MM.1S (cell line): ENCODE measurements around the gene FLRT2.

Experiments
- DNase-seq: peaks from one replicate; pipeline ENCODE4 v3.0.0-alpha.2; 2015
- H2AFZ ChIP-seq: fragments of 300-600 bp; sonication (generic); 2 replicates; pipeline ENCODE4 v1.6.0; 2016; ENCODE audit warnings: antibody characterized with exemption, low read length
- H3F3A ChIP-seq: fragments of 300-600 bp; sonication (generic); 2 replicates; pipeline ENCODE4 v1.6.1; 2016; ENCODE audit warnings: mild to moderate bottlenecking, antibody characterized with exemption, low read length, moderate library complexity, mixed read lengths; ENCODE audit not compliant: insufficient read depth
- H3K27ac ChIP-seq: fragments of 300-600 bp; sonication (generic); 2 replicates; pipeline ENCODE4 v1.5.1; 2016; ENCODE audit warnings: mild to moderate bottlenecking, low read length
- H3K27me3 ChIP-seq: fragments of 300-600 bp; sonication (generic); replicated peaks from 2 replicates; pipeline ENCODE4 v1.6.0; 2016; ENCODE audit warnings: low read length; ENCODE audit not compliant: insufficient read depth
- H3K36me3 ChIP-seq: fragments of 300-600 bp; sonication (generic); replicated peaks from 2 replicates; pipeline ENCODE4 v1.6.1; 2016; ENCODE audit warnings: mild to moderate bottlenecking, low read length, mixed read lengths; ENCODE audit not compliant: insufficient read depth
- H3K4me1 ChIP-seq: fragments of 300-600 bp; sonication (generic); 2 replicates; pipeline ENCODE4 v1.6.1; 2016; ENCODE audit warnings: low read length, mixed read lengths
- H3K4me2 ChIP-seq: fragments of 300-600 bp; sonication (generic); 2 replicates; pipeline ENCODE4 v1.6.0; 2016; ENCODE audit warnings: low read depth, low read length
- H3K4me3 ChIP-seq: fragments of 300-600 bp; sonication (generic); 2 replicates; pipeline ENCODE4 v1.5.1; 2016; ENCODE audit warnings: low read length, mixed read lengths
- H3K79me2 ChIP-seq: fragments of 300-600 bp; sonication (generic); 2 replicates; pipeline ENCODE4 v1.6.1; 2016; ENCODE audit warnings: mixed run types, low read length, mixed read lengths
- H3K9ac ChIP-seq: fragments of 300-600 bp; sonication (generic); 2 replicates; pipeline ENCODE4 v1.6.1; 2016; ENCODE audit warnings: low read length, mixed read lengths
- H3K9me2 ChIP-seq: fragments of 300-600 bp; sonication (generic); replicated peaks from 2 replicates; pipeline ENCODE4 v1.6.1; 2016; ENCODE audit warnings: mild to moderate bottlenecking, low read length, mixed read lengths; ENCODE audit not compliant: insufficient read depth
- H3K9me3 ChIP-seq: fragments of 300-600 bp; sonication (generic); replicated peaks from 2 replicates; pipeline ENCODE4 v1.6.1; 2016; ENCODE audit warnings: mild to moderate bottlenecking, low read length, mixed read lengths; ENCODE audit not compliant: insufficient read depth
- H4K20me1 ChIP-seq: fragments of 300-600 bp; sonication (generic); 2 replicates; pipeline ENCODE4 v1.6.1; 2016; ENCODE audit warnings: mild to moderate bottlenecking, low read length, moderate library complexity, mixed read lengths; ENCODE audit not compliant: insufficient read depth
- EZH2 ChIP-seq: fragments of 300-600 bp; sonication (generic); optimal IDR thresholded peaks from 2 replicates; pipeline ENCODE3; 2017; ENCODE audit warnings: low read depth, mild to moderate bottlenecking, antibody characterized with exemption, low read length, mixed read lengths
- EZH2phosphoT487 ChIP-seq: fragments of 300-600 bp; sonication (generic); IDR thresholded peaks from 2 replicates; pipeline ENCODE4 v1.6.1; 2018; ENCODE audit warnings: antibody characterized with exemption, low read length
- TF ChIP-seq, protein P1 (sequence below): fragments of 300-600 bp; sonication (generic); IDR thresholded peaks from 2 replicates; pipeline ENCODE4 v1.5.1; 2016; ENCODE audit warnings: antibody characterized with exemption, low read length, mixed read lengths

Gene FLRT2

DNA sequence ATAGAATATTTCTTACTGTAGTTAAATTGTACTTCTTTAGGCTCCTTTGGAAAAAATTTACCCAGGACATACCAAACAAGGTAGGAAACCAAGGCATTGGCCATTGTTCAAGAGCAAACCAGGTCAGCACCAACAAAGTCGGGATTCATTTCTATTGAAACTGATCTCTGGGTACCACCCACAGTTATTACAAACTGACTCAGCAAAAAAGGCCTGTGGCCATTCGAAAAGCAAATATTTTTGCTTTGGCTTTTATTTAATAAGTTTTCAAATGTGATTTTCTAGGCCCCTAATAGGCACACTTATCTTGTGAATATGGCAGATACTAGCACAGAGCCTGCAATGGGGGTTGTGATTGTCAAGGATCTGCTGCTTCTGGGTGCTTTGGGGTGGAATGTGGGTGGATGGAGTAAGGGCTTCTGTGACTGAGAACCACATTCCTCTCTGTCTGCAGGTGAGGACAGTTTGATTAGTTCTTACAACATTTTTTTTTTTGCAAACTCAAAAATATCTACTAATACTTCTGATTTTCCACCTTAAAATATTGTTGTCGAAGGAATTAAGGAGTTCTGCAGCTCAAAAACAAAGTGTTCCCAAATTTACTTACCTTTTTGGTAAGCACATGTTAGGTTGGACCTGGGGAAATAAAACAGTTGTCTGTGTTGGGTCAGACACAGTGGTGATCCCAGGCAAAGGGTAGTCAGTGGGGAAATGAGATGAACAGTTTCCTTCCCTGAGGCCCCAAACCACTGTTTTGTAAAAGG lies 45.1 kb downstream of the FLRT2 start:
- Histone ChIP-seq H3F3A (no peaks in the 10 kb centered on the region), H3K36me3 (no peaks in the 10 kb centered on the region), H3K27me3 (no peaks in the 10 kb centered on the region), H3K4me2 (no peak overlapping the region), H3K4me1 (no peaks in the 10 kb centered on the region), H3K4me3 (no peak overlapping the region), H3K27ac (no peak overlapping the region), H3K79me2 (no peaks in the 10 kb centered on the region), H3K9me3 (no peaks in the 10 kb centered on the region), H3K9ac (no peak overlapping the region), H4K20me1 (no peaks in the 10 kb centered on the region), H2AFZ (no peak overlapping the region), H3K9me2 (no peaks in the 10 kb centered on the region)
- no peak for DNase-seq
- TF ChIP-seq, protein P1, sequence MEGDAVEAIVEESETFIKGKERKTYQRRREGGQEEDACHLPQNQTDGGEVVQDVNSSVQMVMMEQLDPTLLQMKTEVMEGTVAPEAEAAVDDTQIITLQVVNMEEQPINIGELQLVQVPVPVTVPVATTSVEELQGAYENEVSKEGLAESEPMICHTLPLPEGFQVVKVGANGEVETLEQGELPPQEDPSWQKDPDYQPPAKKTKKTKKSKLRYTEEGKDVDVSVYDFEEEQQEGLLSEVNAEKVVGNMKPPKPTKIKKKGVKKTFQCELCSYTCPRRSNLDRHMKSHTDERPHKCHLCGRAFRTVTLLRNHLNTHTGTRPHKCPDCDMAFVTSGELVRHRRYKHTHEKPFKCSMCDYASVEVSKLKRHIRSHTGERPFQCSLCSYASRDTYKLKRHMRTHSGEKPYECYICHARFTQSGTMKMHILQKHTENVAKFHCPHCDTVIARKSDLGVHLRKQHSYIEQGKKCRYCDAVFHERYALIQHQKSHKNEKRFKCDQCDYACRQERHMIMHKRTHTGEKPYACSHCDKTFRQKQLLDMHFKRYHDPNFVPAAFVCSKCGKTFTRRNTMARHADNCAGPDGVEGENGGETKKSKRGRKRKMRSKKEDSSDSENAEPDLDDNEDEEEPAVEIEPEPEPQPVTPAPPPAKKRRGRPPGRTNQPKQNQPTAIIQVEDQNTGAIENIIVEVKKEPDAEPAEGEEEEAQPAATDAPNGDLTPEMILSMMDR, result no peak
- no peak for TF ChIP-seq EZH2
- no peak for TF ChIP-seq EZH2phosphoT487

DNA sequence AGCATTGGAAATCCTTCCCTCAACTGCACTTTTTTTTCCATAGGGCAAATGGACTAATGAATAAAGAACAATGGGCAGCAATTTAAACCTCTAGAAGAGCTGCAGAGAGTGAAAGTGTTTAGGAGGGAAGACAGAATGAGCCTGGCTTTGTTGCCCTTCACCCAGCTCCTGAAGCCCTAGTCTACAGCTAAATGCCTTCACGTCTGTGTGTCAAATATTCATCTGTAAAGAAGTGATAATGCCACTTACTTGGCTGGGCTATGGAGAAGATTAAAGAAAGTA lies 45.6 kb downstream of the FLRT2 start:
- H3K9me2 ChIP-seq, result no peaks in the 10 kb centered on the region
- H3K27ac ChIP-seq, result no peak overlapping the region
- no peaks in the 10 kb centered on the region for H3F3A ChIP-seq
- H3K4me1 ChIP-seq, result no peaks in the 10 kb centered on the region
- H3K4me2 ChIP-seq, result no peak overlapping the region
- DNase-seq, result no peak
- H3K36me3 ChIP-seq, result no peaks in the 10 kb centered on the region
- no peak overlapping the region for H2AFZ ChIP-seq
- no peaks in the 10 kb centered on the region for H3K79me2 ChIP-seq
- no peaks in the 10 kb centered on the region for H4K20me1 ChIP-seq
- no peaks in the 10 kb centered on the region for H3K9me3 ChIP-seq
- no peak overlapping the region for H3K9ac ChIP-seq
- no peak overlapping the region for H3K4me3 ChIP-seq
- H3K27me3 ChIP-seq, result no peaks in the 10 kb centered on the region
- TF ChIP-seq, protein P1, result no peak
- no peak for TF ChIP-seq EZH2

DNA sequence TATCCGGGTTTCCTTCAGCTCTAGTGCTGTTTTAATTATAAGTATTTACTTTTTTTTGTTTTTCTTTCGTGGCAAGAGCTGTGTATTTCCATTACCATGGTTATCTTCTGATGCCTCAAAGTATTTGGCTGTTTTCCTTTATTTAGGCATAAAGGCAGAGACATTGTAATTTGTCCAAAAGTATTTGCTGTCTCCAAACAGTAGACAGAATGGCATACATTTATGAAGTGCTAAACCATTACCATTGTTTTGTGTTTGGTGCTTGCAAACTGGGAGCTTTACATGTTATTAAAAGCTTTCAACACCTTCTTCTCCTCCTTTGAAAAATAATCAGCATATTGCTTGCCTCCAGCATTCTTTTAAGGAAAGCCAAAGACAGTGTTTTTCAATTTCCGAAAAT lies 46.3 kb downstream of the FLRT2 start:
- DNase-seq, result no peak
- H3K27ac ChIP-seq, result no peak overlapping the region

More for the DNA sequence above, 46.3 kb downstream of the FLRT2 start:
- TF ChIP-seq, protein P1, result no peak
- TF ChIP-seq EZH2 (no peak), EZH2phosphoT487 (no peak)
- Histone ChIP-seq H3K4me3 (no peak overlapping the region), H3K9ac (no peak overlapping the region), H3K27me3 (no peaks in the 10 kb centered on the region), H3K9me2 (no peaks in the 10 kb centered on the region), H3K4me1 (no peaks in the 10 kb centered on the region), H3F3A (no peaks in the 10 kb centered on the region), H3K4me2 (no peak overlapping the region), H3K36me3 (no peaks in the 10 kb centered on the region), H2AFZ (no peak overlapping the region), H3K9me3 (no peaks in the 10 kb centered on the region), H4K20me1 (no peaks in the 10 kb centered on the region), H3K79me2 (no peaks in the 10 kb centered on the region)
